Activated CD8-positive, alpha-beta T cell treated with anti-CD3 and anti-CD28 coated beads, Interleukin-2, amount 10 ng/mL, durations not matched to agents 7 days and 5 days (primary cell): ENCODE results near the gene TRIM3. TPM values are rescaled to one million over a fixed set of nuclear protein-coding genes. Genes with fewer than 3 reads are reported as not detected.

Experiments
- ATAC-seq: fragments of 150-1000 bp; cut with Tn5 transposase; one replicate; pipeline ENCODE4 v1.10.0; 2021; ENCODE audit warnings: moderate library complexity
- CTCF ChIA-PET: fragments of 350-600 bp; sonication (Branson Sonifier 250); formaldehyde crosslinking; loops from one replicate; lab custom pipeline; 2021; ENCODE audit warnings: antibody characterized with exemption; lab: Charles Lee
- POLR2A ChIA-PET: fragments of 350-600 bp; sonication (Branson Sonifier 250); formaldehyde crosslinking; loops from one replicate; lab custom pipeline; 2021; ENCODE audit warnings: antibody characterized with exemption; lab: Charles Lee
- DNase-seq: peaks from one replicate; pipeline ENCODE4 v3.0.0-alpha.2; 2020
- H3K27ac Mint-ChIP-seq: one replicate; pipeline ENCODE4 v1.8.0; 2021; ENCODE audit warnings: mild to moderate bottlenecking, mixed read lengths
- H3K27me3 Mint-ChIP-seq: one replicate; pipeline ENCODE4 v1.8.0; 2021; ENCODE audit warnings: low read depth, mixed read lengths
- H3K36me3 Mint-ChIP-seq: one replicate; pipeline ENCODE4 v1.8.0; 2021; ENCODE audit warnings: low read depth, mixed read lengths
- H3K4me1 Mint-ChIP-seq: one replicate; pipeline ENCODE4 v1.8.0; 2021; ENCODE audit warnings: low read depth, mixed read lengths
- H3K4me3 Mint-ChIP-seq: one replicate; pipeline ENCODE4 v1.8.0; 2021; ENCODE audit warnings: mild to moderate bottlenecking, mixed read lengths
- H3K9me3 Mint-ChIP-seq: one replicate; pipeline ENCODE4 v1.8.0; 2022; ENCODE audit warnings: mixed read lengths; ENCODE audit not compliant: insufficient read depth
- total RNA-seq, 2 experiments: library from RNA; stranded (reverse); gene quantifications; one replicate each; pipeline ENCODE4 v1.2.3, GENCODE V29; 2021

Gene TRIM3
- total RNA-seq, 2 experiments from 2014 or later: 5.7 to 7.5 TPM

DNA sequence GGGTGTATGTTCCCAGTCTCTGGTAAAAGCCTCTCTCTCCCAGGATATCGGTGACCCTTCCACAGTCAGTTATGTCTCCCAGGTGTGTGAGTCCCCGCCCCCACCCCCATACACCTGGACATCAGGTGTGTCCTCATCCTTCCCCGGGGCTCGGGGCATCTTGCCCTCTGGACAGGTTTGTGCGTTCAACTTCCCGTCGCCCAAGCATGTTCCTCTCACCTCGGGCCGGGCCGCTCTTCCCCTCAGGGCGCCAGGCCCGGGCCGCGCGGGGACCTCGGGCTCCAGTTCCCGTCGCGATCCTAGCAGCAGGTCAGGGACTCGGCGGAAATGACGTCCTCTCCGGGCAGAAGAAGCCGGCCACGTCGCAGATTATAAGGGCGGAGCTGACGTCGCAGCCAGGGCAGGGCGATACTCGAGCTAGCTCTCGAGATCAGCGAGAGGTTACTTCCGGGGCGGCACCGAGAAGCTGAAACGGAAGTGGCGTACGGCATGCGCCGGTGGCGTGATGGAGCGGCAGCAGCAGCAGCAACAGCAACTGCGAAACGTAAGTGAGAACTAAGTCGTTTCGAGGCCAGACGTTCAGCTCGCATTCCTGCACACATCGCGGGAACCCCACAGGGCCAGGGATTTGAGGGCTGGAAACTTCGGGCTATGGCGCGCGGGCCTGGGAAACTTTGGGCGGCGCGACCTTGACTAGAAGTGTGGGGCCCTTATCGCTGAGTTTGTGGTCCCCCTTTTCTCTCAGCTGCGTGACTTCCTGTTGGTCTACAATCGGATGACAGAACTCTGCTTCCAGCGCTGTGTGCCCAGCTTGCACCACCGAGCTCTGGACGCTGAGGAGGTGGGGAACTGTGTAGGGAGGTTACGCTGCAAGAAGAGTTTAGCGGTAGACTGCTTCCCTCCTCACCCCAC is 7.5 kb upstream of the TRIM3 start, which contains the start of the genes ARFIP2 and TIMM10B:
ARFIP2 (minus strand) TSS at position 320 of the 912 bp plus-strand sequence. CDS start 910 bp downstream, outside the sequence.
TIMM10B (plus strand) TSS at position 490 of the 912 bp plus-strand sequence; CDS start at position 506, 16 bp downstream.
- Mint-ChIP-seq H3K4me3 (peak within 1 kb of the TSS; percentile 94), H3K27me3 (no peaks in the 10 kb centered on the region), H3K36me3 (peaks cover 45% of the 10 kb centered on the region), H3K27ac (peak within 1 kb of the TSS; percentile 97), H3K4me1 (peaks cover 38% of the 10 kb centered on the region), H3K9me3 (no peaks in the 10 kb centered on the region)
- ATAC-seq: peak; percentile 96
- ChIA-PET CTCF (interaction anchor here (0.7 to 4.8 kb wide), 14 partner anchors 9 to 274 kb away, joined by 3 to 39 read pairs (median 4); partner anchors contain the start of gene MRPL17), POLR2A (interaction anchor here (0.6 to 3.2 kb wide), 23 partner anchors 8 to 202 kb away, joined by 3 to 21 read pairs (median 4); partner anchors contain the start of genes DNHD1, ILK, MRPL17 and RRP8)
- DNase-seq: peak; percentile 99

DNA sequence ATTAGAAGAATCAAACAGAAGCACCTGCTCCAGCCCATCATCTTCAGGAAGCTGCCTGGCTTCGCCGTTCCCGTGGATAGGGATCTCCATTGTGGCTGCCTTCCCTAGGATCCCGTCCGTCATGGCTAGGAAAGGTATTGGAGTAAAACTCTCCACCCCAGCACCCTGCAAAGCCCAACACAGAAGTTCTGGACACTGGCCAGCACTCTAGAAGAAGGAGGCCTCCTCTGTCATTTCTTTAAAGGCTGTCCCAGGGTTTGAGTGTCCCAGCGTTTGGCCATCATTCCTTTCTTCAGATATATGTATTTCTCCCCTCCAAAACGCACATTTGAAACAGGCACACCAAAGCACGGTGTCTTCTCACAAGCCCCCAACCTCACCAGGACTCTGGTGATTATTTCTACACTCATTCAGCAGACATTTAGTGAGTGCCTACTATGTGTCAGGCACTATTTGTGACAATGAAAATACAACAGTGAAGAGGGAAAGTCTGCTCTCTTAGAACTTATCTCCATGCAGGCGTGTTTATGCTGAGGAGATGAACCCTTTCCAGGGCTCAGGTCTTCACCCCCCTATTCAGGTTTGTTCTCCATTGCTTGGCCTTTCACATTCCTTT is 6.7 kb upstream of the TRIM3 start:
- peak overlapping the region; percentile 94 for H3K4me3 Mint-ChIP-seq
- no peaks in the 10 kb centered on the region for H3K27me3 Mint-ChIP-seq
- ChIA-PET CTCF (no interaction called here), POLR2A (interaction anchor here (0.6 kb wide), 1 partner anchor 158 kb away, joined by 3 read pairs; no protein-coding TSS in a partner anchor)
- peaks cover 45% of the 10 kb centered on the region for H3K36me3 Mint-ChIP-seq
- DNase-seq (no peak), ATAC-seq (no peak)
- H3K9me3 Mint-ChIP-seq: no peaks in the 10 kb centered on the region
- H3K4me1 Mint-ChIP-seq: peaks cover 40% of the 10 kb centered on the region
- peak overlapping the region; percentile 97 for H3K27ac Mint-ChIP-seq

DNA sequence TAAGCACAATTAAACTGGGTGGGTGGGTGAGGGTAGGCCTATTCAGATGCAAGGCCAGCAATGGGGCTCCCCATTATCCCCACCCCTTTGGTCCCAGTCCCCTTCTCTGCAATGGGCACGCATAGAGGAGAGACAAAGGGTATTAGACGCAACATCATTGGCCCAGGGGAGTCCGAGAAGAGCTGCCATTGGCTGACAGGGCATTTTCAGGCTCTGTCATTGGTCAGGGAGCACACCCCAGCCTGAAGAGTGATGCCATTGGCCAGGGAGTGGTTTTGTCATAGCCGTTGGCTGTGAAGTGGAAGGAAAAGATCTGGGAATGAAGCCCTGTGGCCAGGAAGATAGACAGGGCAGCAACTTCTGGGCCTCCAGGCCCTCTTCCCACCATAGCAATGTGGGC is 2.8 kb upstream of the TRIM3 start:
- DNase-seq: no peak
- peaks cover 9% of the 10 kb centered on the region for H3K27me3 Mint-ChIP-seq
- H3K36me3 Mint-ChIP-seq: peaks cover 31% of the 10 kb centered on the region
- ATAC-seq: no peak
- CTCF ChIA-PET: interaction anchor here (0.7 to 2.5 kb wide), 4 partner anchors 29 to 98 kb away, joined by 4 to 16 read pairs (median 8); no protein-coding TSS in a partner anchor
- no peak overlapping the region for H3K27ac Mint-ChIP-seq
- H3K9me3 Mint-ChIP-seq: no peaks in the 10 kb centered on the region
- POLR2A ChIA-PET: interaction anchor here (1.0 to 1.1 kb wide), 3 partner anchors 14 to 89 kb away, joined by 3 read pairs; no protein-coding TSS in a partner anchor
- peaks cover 43% of the 10 kb centered on the region for H3K4me1 Mint-ChIP-seq
- no peak overlapping the region for H3K4me3 Mint-ChIP-seq

DNA sequence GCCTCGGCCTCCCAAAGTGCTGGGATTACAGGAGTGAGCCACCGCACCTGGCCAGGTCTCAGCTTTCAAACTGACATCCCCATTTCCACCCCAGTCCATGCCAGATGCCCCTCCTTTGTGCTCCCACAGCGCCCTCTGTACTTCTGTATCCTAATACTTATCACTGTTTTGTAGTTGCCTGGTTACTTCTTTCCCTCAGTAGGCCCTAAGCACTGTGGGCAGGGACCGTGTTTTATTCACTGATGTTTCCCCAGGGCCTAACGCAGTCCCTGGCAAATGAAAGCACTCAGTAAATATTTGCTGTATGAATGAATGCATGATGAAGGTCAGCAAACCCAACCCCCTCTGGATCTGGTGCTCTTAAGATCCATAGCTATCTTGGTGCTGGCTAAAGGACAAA is 2.2 kb upstream of the TRIM3 start:
- no peak overlapping the region for H3K27ac Mint-ChIP-seq
- ChIA-PET CTCF (interaction anchor here (0.7 to 2.7 kb wide), 5 partner anchors 30 to 97 kb away, joined by 4 to 16 read pairs (median 7); no protein-coding TSS in a partner anchor), POLR2A (interaction anchor here (1.0 to 1.1 kb wide), 3 partner anchors 14 to 89 kb away, joined by 3 read pairs; no protein-coding TSS in a partner anchor)

DNA sequence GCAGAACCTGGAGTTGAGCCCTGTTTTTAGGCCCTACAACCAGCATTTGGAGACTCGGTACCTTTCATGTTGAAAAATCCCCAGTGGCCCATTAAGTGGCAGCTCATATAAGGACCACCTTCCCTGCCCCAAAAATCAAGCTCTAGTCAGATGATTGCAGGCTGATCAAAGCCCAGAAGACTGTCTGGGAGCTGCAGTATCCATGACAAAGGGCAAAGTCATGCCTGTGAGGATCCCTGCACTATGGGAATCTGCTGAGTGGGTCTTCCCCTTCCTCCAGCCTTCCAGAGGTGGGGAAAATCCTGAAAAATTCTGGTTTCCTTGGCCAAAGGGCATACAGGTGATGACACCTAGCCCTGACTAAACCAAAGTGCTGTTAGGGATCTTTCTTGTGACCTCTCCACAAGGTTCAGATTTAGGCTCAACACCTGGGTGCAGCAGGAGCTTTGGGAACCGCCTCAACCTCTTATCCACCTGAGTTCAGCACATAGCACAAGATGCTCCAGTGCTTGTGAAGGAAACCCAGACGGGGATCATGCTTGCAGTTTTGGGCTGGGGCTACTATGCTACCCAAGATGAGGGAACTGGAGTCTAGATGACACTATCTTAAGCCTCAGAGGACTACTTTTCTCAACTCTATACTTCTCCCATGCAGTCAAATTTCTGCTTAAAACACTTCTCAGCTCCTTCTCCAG is 1.2 kb upstream of the TRIM3 start:
- no peak for ATAC-seq
- POLR2A ChIA-PET: interaction anchor here (0.7 to 1.1 kb wide), 2 partner anchors 22 to 88 kb away, joined by 3 read pairs; no protein-coding TSS in a partner anchor
- H3K9me3 Mint-ChIP-seq: no peaks in the 10 kb centered on the region

More for the DNA sequence above, 2.2 kb upstream of the TRIM3 start:
- Mint-ChIP-seq H3K36me3 (peaks cover 27% of the 10 kb centered on the region), H3K27me3 (peaks cover 11% of the 10 kb centered on the region), H3K4me3 (no peak overlapping the region), H3K9me3 (no peaks in the 10 kb centered on the region), H3K4me1 (peaks cover 46% of the 10 kb centered on the region)
- DNase-seq (no peak), ATAC-seq (no peak)

DNA sequence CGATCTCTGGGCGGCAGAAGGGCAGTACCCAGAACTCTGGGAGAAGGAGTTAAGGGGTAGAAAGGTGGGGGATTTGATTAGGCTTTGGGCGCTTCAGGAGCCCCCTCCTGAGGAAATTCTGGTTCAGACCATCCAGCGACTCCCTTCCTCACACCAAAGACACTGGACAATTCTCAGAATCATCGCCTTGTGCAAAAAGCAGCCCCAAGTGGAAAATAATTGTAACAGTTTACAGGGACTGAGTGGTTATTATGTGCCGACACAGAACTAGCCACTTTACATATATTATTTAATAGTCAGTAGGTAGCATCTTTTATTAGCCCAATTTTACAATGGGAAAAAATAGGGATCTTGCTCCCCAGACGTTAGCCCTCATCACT is 662 bp upstream of the TRIM3 start:
- POLR2A ChIA-PET: interaction anchor here (0.7 kb wide), 1 partner anchor 22 kb away, joined by 3 read pairs; no protein-coding TSS in a partner anchor
- H3K4me1 Mint-ChIP-seq: peaks cover 31% of the 10 kb centered on the region
- H3K9me3 Mint-ChIP-seq: no peaks in the 10 kb centered on the region
- peaks cover 11% of the 10 kb centered on the region for H3K27me3 Mint-ChIP-seq
- ATAC-seq (no peak), DNase-seq (no peak)
- peak overlapping the region; percentile 37 for H3K27ac Mint-ChIP-seq
- CTCF ChIA-PET: interaction anchor here (1.0 to 2.7 kb wide), 4 partner anchors 31 to 95 kb away, joined by 3 to 16 read pairs (median 8); no protein-coding TSS in a partner anchor
- peak overlapping the region; percentile 75 for H3K4me3 Mint-ChIP-seq
- H3K36me3 Mint-ChIP-seq: peaks cover 21% of the 10 kb centered on the region

More for the DNA sequence above, 1.2 kb upstream of the TRIM3 start:
- Mint-ChIP-seq H3K36me3 (peaks cover 26% of the 10 kb centered on the region), H3K4me3 (peak overlapping the region; percentile 32), H3K4me1 (peaks cover 36% of the 10 kb centered on the region), H3K27me3 (peaks cover 11% of the 10 kb centered on the region), H3K27ac (peak overlapping the region; percentile 37)
- no peak for DNase-seq
- CTCF ChIA-PET: interaction anchor here (1.0 to 2.7 kb wide), 4 partner anchors 31 to 96 kb away, joined by 3 to 16 read pairs (median 8); no protein-coding TSS in a partner anchor

DNA sequence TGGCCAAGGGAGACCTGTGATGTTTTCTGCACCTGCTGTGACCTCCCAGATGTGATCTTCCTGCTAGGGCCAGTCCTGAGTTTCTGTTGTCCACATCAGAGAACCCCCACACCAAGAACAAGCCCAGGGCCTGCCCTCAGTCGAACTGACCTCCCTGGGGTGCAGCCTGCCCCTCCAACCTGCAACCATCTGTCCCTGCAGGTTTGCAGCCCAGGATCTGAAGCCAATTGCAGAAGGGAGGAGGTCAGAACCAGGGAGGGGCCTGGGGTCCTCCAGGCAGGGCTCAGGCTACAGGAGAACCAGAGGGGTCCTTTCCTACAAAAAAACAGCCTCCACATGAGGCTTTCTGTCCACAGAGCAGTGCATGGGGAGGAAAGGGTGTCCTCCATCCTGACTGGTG is 807 bp downstream of the TRIM3 start:
- Mint-ChIP-seq H3K27ac (no peak overlapping the region), H3K4me3 (peak overlapping the region; percentile 79), H3K9me3 (no peaks in the 10 kb centered on the region), H3K4me1 (peaks cover 26% of the 10 kb centered on the region), H3K27me3 (peaks cover 11% of the 10 kb centered on the region), H3K36me3 (peaks cover 11% of the 10 kb centered on the region)
- ATAC-seq (no peak), DNase-seq (no peak)
- CTCF ChIA-PET: interaction anchor here (0.9 to 3.8 kb wide), 4 partner anchors 30 to 110 kb away, joined by 3 to 29 read pairs (median 7); no protein-coding TSS in a partner anchor
- POLR2A ChIA-PET: interaction anchor here (0.9 to 2.0 kb wide), 4 partner anchors 9 to 37 kb away, joined by 3 to 7 read pairs (median 3); partner anchors contain the start of genes ARFIP2 and TIMM10B

DNA sequence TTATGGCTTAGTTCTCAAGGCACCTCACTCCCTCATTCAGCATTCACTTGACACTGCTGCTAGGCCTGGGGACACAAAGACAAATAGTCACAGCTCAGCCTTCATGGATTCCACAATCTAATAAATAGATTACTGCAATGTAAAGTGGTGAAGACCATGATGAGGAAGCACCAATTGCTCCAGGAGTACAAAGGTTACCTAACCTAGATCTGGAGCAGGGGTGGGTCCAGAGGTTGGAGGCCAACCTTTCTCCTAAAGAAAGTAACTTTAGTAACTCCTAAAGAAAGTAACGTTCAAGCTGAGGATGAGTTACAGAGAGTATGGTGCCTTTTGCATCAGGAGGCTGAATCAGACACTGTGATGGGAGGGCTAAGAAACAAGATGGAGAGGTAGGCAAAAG is 4.1 kb downstream of the TRIM3 start:
- H3K4me3 Mint-ChIP-seq: no peak overlapping the region

DNA sequence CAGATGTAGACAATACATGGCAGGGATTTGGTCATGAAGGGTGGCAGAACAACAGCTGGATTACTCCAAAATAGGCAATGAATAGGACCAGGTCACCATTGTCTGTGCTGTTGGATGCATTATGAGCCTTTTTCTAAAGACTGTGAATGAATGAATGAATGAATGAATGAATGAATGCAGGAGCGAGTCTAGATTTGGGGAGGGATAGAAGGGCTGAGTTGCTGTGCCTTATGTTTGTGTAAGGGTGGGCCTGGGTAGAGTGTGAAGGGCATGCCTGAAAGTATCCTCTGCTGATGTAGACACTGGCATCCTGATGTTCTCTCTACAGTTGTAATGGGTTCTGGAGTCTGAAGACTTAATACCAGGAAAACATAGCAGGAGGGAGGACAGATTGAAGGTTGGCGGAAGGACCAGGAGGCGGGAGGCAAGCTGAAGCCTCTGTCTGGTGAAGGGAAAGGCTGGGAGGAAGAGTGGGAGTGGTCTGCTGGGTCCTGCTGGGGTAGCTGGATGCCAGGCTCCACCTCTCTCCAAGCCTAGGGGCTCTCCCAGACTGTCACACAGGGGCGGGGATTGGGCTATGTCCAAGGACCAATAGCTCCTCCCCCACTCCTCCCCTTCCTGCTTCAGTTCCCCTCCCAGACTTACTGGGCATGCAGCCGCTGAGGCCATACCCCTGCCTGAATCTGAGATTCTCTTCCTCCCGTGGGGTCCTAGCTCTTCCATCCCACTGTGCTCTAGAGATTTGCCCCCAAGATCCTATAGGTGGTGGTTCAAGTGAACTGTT is 4.8 kb downstream of the TRIM3 start:
- no peak for ATAC-seq
- POLR2A ChIA-PET: interaction anchor here (0.6 to 0.7 kb wide), 2 partner anchors 14 to 1074 kb away, joined by 3 read pairs; no protein-coding TSS in a partner anchor

More for the DNA sequence above, 4.1 kb downstream of the TRIM3 start:
- Mint-ChIP-seq H3K36me3 (no peaks in the 10 kb centered on the region), H3K27ac (no peak overlapping the region), H3K4me1 (peaks cover 24% of the 10 kb centered on the region), H3K27me3 (peaks cover 17% of the 10 kb centered on the region), H3K9me3 (no peaks in the 10 kb centered on the region)
- ChIA-PET POLR2A (no interaction called here), CTCF (interaction anchor here (0.9 to 2.3 kb wide), 3 partner anchors 26 to 236 kb away, joined by 3 to 10 read pairs (median 5); no protein-coding TSS in a partner anchor)
- no peak for ATAC-seq
- no peak for DNase-seq

DNA sequence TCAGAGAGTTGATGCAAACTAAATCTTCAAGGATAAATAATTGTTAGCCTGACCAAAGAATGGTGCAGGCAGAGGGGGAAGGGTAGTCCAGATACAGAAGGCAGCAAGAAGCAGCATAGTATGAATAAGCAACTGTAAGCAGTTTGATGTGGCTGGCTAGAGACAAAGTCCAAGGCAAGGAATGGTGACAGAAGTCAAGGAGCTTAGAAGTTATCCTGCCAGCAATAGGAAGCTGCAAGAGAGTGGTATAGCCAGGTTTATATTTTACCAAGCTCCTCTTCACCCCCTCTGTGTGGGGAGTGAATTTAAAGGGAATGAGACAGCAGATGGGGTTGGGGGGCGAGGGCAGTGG is 14.7 kb downstream of the TRIM3 start:
- Mint-ChIP-seq H3K4me3 (no peak overlapping the region), H3K36me3 (no peaks in the 10 kb centered on the region), H3K27me3 (no peaks in the 10 kb centered on the region), H3K27ac (no peak overlapping the region), H3K9me3 (no peaks in the 10 kb centered on the region), H3K4me1 (no peaks in the 10 kb centered on the region)
- no peak for DNase-seq
- no peak for ATAC-seq
- POLR2A ChIA-PET: no interaction called here
- CTCF ChIA-PET: interaction anchor here (1.2 to 2.5 kb wide), 2 partner anchors 15 to 80 kb away, joined by 3 to 12 read pairs; no protein-coding TSS in a partner anchor

More for the DNA sequence above, 4.8 kb downstream of the TRIM3 start:
- Mint-ChIP-seq H3K27ac (no peak overlapping the region), H3K4me1 (peaks cover 19% of the 10 kb centered on the region), H3K27me3 (peaks cover 17% of the 10 kb centered on the region), H3K36me3 (no peaks in the 10 kb centered on the region), H3K9me3 (no peaks in the 10 kb centered on the region), H3K4me3 (no peak overlapping the region)
- no peak for DNase-seq
- CTCF ChIA-PET: interaction anchor here (0.9 to 2.3 kb wide), 3 partner anchors 26 to 236 kb away, joined by 3 to 10 read pairs (median 5); no protein-coding TSS in a partner anchor
